Smooth muscle cell of trachea (primary cell): ENCODE data around the gene BCL2L14. TPM values are rescaled to one million over a fixed set of nuclear protein-coding genes. Genes with fewer than 3 reads are reported as not detected.

Experiments
- total RNA-seq: library from RNA; depleted of rRNA; stranded (reverse); fragments of >200 nt; gene quantifications from 2 replicates; pipeline ENCODE4 v1.2.1, GENCODE V29; 2014

BCL2L14 gene
- total RNA-seq = not detected in 2 replicates

GRCh38 chr12:12070674-12071656 is at the start of gene BCL2L14:
Gene BCL2L14 (plus strand): TSS chr12:12070939. CDS start chr12:12079306, 8,367 bp downstream.

Other genes with a start within 250 kb of the BCL2L14 start
- 58.3 and 59.5 TPM in 2 replicates for gene LRP6, start 196.1 kb downstream of the BCL2L14 start, total RNA-seq